AG09309 (cell line): ENCODE data around the gene PRKCA.

ENCODE experiments used
- DNase-seq: peaks from one replicate; pipeline ENCODE4 v3.0.0-alpha.2; 2010; ENCODE audit warnings: low read depth
- H3K4me3 ChIP-seq: 2 replicates; pipeline ENCODE4 v1.5.1; 2011; ENCODE audit warnings: mild to moderate bottlenecking, low read depth, low read length, moderate library complexity; ENCODE audit not compliant: control insufficient read depth
- CTCF ChIP-seq: IDR thresholded peaks from 2 replicates; pipeline ENCODE4 v1.5.1; 2011; ENCODE audit warnings: mild to moderate bottlenecking, low read depth, low read length, inconsistent platforms; ENCODE audit not compliant: insufficient read depth, control insufficient read depth; ENCODE audit errors: missing control alignments

Gene PRKCA

GRCh38 chr17:66441101-66441661 is 138.8 kb downstream of the PRKCA start:
- no peak overlapping the region for H3K4me3 ChIP-seq
- no peak for DNase-seq
- TF ChIP-seq CTCF: no peak

- H3K4me3 ChIP-seq: no peak overlapping the region
- no peak for DNase-seq
- no peak for TF ChIP-seq CTCF
These were observed 140.8 kb downstream of the PRKCA start for GRCh38 chr17:66443166-66443565.

GRCh38 chr17:66443606-66444005 is 141.2 kb downstream of the PRKCA start:
- no peak for TF ChIP-seq CTCF
- no peak overlapping the region for H3K4me3 ChIP-seq
- no peak for DNase-seq

GRCh38 chr17:66444031-66444430 is 141.6 kb downstream of the PRKCA start:
- TF ChIP-seq CTCF: no peak
- DNase-seq: no peak
- no peak overlapping the region for H3K4me3 ChIP-seq

GRCh38 chr17:66445229-66445628 is 142.8 kb downstream of the PRKCA start:
- TF ChIP-seq CTCF: no peak
- DNase-seq: no peak
- no peak overlapping the region for H3K4me3 ChIP-seq

- DNase-seq: no peak
- no peak for TF ChIP-seq CTCF
- H3K4me3 ChIP-seq: no peak overlapping the region
These were observed 144.0 kb downstream of the PRKCA start for GRCh38 chr17:66446419-66446818.

- H3K4me3 ChIP-seq: no peak overlapping the region
- no peak for TF ChIP-seq CTCF
- no peak for DNase-seq
These were observed 144.7 kb downstream of the PRKCA start for GRCh38 chr17:66447159-66447558.
